A204.1 (cell line): Measurements from ENCODE around the gene CACNG4.

Experiments used
- FAIRE-seq: peaks from 2 replicates; lab custom pipeline; 2012; peaks lifted over from hg19 to GRCh38; lab: Jason Lieb, UNC

Gene CACNG4

GRCh38 chr17:67066717-67067116 is 102.2 kb downstream of the CACNG4 start:
- FAIRE-seq, result no peak

GRCh38 chr17:67067571-67068482 is 103.3 kb downstream of the CACNG4 start:
- no peak for FAIRE-seq

GRCh38 chr17:67068999-67069398 is 104.5 kb downstream of the CACNG4 start:
- no peak for FAIRE-seq

GRCh38 chr17:67069603-67070136 is 105.2 kb downstream of the CACNG4 start:
- FAIRE-seq, result no peak

GRCh38 chr17:67071595-67071994 is 107.1 kb downstream of the CACNG4 start:
- no peak for FAIRE-seq

- no peak for FAIRE-seq
These were observed 108.4 kb downstream of the CACNG4 start for GRCh38 chr17:67072885-67073284.

GRCh38 chr17:67074781-67075180 is 110.3 kb downstream of the CACNG4 start:
- no peak for FAIRE-seq

- no peak for FAIRE-seq
These were observed 111.8 kb downstream of the CACNG4 start for GRCh38 chr17:67076290-67076689.

GRCh38 chr17:67078292-67078691 is 113.8 kb downstream of the CACNG4 start:
- FAIRE-seq, result no peak

GRCh38 chr17:67079491-67079890 is 115.0 kb downstream of the CACNG4 start:
- no peak for FAIRE-seq

- no peak for FAIRE-seq
These were observed 116.3 kb downstream of the CACNG4 start for GRCh38 chr17:67080804-67081203.

- FAIRE-seq, result no peak
These were observed 117.6 kb downstream of the CACNG4 start for GRCh38 chr17:67082107-67082506.
